D721Med (cell line): ENCODE data around the gene ZSWIM1.
"Not testable (repeated sequence)": the region's sequence is repeated elsewhere in the genome, so short reads cannot be mapped to it uniquely, and the experiment has no call there.

Source experiments
- DNase-seq: peaks from one replicate; pipeline ENCODE4 v3.0.0; 2011; ENCODE audit warnings: low spot score; ENCODE audit not compliant: insufficient read length
- FAIRE-seq: peaks from 2 replicates; lab custom pipeline; 2011; peaks lifted over from hg19 to GRCh38; lab: Jason Lieb, UNC
- TF ChIP-seq, protein P1 (sequence below): IDR thresholded peaks from 2 replicates; pipeline ENCODE4 v1.5.1; 2012; ENCODE audit warnings: mild to moderate bottlenecking, control low read depth; ENCODE audit not compliant: insufficient read depth; ENCODE audit errors: missing control alignments

Gene ZSWIM1

DNA sequence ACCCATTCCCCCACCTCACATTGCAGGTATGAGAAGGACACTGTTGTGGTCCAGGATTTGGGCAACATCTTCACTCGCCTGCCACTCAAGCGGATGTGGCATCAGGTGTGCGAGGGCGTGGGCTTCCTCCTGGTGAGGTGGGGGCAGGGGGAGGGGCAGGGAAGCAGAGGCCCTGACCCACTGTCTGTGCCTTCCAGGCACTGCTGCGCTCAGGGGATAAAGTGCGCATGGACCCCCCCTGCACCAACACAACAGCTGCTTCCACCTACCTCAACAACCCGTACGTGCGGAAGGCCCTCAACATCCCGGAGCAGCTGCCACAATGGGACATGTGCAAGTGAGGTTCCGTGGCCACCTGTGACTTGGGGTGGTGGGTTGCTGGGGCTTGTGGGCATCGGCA lies 13.8 kb downstream of the ZSWIM1 start:
- TF ChIP-seq, protein P1, sequence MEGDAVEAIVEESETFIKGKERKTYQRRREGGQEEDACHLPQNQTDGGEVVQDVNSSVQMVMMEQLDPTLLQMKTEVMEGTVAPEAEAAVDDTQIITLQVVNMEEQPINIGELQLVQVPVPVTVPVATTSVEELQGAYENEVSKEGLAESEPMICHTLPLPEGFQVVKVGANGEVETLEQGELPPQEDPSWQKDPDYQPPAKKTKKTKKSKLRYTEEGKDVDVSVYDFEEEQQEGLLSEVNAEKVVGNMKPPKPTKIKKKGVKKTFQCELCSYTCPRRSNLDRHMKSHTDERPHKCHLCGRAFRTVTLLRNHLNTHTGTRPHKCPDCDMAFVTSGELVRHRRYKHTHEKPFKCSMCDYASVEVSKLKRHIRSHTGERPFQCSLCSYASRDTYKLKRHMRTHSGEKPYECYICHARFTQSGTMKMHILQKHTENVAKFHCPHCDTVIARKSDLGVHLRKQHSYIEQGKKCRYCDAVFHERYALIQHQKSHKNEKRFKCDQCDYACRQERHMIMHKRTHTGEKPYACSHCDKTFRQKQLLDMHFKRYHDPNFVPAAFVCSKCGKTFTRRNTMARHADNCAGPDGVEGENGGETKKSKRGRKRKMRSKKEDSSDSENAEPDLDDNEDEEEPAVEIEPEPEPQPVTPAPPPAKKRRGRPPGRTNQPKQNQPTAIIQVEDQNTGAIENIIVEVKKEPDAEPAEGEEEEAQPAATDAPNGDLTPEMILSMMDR, result no peak
- FAIRE-seq, result no peak
- no peak for DNase-seq

DNA sequence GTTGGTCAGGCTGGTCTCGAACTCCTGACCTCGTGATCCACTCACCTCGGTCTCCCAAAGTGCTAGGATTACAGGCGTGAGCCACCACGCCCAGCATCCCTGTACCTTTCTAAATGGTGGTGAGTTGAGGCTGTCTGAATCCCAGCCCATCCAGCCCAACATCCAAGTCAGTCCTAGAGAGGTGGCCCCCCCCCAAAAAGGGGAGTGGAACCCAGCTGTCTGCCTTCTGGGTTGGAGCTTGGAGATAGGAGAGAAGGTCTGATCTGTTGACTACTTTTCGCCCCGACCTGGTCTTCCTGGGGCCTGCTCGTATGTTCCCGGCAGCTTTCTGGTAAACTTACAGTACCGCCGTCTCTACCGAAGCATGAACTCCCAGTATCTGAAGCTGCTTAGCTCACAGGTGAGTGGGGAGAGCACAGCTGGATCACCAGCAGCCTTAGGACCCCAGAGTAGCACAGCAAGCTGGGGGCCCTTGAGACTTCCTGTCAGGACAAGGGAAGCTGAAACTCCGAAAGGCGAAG lies 15.7 kb downstream of the ZSWIM1 start:
- DNase-seq (no peak), FAIRE-seq (no peak)
- TF ChIP-seq, protein P1, result no peak

DNA sequence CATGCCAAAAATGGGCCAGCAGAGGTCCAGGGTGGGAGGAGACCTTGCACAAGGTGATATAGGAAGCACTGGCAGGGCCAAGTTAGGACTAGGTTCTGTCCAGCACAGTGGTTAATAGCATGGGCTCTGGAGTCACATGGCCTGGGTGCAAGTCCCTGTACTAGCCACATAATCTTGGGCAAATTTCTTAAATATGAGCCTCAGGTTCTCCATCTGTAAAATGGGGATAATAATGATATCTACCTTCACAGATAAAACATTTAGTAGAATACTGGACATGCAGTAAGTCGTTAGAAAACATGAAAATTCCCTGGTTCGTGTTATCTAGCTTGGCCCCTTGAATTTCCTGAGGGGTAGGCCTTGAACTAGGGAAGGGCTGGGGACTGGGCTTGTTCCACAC lies 16.3 kb downstream of the ZSWIM1 start:
- FAIRE-seq (no peak), DNase-seq (no peak)
- TF ChIP-seq, protein P1, result no peak

DNA sequence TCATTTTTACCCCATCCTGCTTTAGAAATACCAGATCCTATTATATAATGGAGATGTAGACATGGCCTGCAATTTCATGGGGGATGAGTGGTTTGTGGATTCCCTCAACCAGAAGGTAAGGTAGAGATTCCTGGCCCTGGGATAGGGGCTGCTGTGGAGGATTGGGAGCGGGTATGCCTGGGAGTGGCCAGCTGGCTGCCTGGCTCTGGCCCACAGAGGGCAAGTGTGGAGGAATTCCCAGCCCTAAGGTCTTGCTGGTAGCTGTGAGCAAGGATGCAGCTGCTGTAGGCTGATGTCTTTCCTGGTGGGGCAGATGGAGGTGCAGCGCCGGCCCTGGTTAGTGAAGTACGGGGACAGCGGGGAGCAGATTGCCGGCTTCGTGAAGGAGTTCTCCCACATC lies 16.7 kb downstream of the ZSWIM1 start:
- no peak for FAIRE-seq

DNA sequence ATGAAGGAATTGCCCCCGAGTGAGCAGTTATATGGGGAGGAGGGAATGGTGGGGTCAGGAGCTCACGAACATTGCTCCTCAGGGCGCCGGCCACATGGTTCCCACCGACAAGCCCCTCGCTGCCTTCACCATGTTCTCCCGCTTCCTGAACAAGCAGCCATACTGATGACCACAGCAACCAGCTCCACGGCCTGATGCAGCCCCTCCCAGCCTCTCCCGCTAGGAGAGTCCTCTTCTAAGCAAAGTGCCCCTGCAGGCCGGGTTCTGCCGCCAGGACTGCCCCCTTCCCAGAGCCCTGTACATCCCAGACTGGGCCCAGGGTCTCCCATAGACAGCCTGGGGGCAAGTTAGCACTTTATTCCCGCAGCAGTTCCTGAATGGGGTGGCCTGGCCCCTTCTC lies 17.3 kb downstream of the ZSWIM1 start:
- TF ChIP-seq, protein P1, result no peak
- FAIRE-seq (no peak), DNase-seq (no peak)

More for the DNA sequence above, 16.7 kb downstream of the ZSWIM1 start:
- DNase-seq, result no peak
- TF ChIP-seq, protein P1, result no peak

DNA sequence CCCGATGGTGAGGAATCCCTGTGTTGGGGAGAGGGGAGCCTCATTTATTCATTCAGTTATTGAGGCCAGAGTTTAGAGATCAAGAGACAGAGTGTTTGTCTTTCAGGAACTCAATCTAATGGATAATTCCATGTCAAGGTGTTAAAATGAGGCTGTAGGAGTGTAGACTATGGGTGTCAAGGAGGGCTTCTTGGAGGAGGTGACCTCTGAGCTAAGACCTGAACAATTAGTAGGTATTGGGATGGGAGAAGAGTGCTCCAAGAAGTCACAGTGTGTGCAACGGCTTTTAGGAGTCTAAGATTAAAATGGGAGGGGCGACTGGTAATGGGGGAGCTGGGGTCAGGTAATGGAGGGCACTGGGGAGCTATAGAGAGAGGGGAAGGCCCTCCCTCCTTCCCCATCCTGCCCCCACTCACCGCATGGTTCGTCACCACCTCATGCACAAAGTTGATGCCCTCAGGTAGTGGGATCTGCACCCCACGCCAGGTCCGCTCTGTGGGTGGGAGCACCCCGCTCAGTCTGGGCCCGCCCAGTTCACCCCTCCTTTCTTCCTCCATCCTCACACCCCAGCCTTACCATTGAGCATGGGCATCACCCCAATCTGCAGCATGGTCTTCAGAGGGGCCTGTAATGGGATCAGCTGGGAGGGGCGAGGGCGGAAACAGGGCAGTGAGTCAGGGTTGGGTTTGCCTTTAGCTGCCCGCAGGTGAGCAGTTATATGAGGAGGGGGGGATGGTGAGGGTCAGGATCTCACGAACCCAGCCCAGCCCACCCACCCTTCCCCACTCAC lies 18.2 kb downstream of the ZSWIM1 start:
- DNase-seq, result no peak

DNA sequence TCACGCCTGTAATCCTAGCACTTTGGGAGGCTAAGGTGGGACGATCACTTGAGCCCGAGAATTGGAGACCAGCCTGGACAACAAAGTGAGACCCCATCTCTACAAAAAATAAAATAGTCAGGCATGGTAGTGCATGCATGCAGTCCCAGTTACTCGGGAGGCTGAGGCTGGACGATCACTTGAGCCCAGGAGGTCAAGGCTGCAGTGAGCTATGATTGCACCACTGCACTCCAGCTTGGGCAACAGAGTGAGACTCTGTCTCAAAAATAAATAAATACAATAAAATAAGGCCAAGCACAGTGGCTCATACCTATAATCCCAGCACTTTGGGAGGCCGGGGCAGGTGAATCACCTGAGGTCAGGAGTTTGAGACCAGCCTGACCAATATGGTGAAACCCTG lies 20.3 kb downstream of the ZSWIM1 start:
- not testable (repeated sequence) for DNase-seq, FAIRE-seq

More for the DNA sequence above, 18.2 kb downstream of the ZSWIM1 start:
- TF ChIP-seq, protein P1, result no peak
- no peak for FAIRE-seq
